H1 (cell line): ENCODE results near the gene PSPH. TPM values are rescaled to one million over a fixed set of nuclear protein-coding genes. Genes with fewer than 3 reads are reported as not detected.
"Not testable (repeated sequence)": the region's sequence is repeated elsewhere in the genome, so short reads cannot be mapped to it uniquely, and the experiment has no call there.

ENCODE experiments used
- CTCF ChIA-PET: fragments of 300-600 bp; sonication (Branson Sonifier 250); formaldehyde crosslinking; loops from one replicate; lab custom pipeline; 2021; ENCODE audit not compliant: partially characterized antibody; lab: Charles Lee
- POLR2A ChIA-PET: fragments of 300-600 bp; sonication (Branson Sonifier 250); formaldehyde crosslinking; loops from one replicate; lab custom pipeline; 2021; ENCODE audit warnings: inconsistent platforms; ENCODE audit not compliant: partially characterized antibody; lab: Charles Lee
- DNase-seq, 2 experiments: peaks; one replicate each; pipeline versions ENCODE4 v3.0.0 to v3.0.0-alpha.2; 2010 to 2022; ENCODE audit warnings: low spot score in 2 of 2, low read depth in 1 of 2, mixed read lengths in 1 of 2
- FAIRE-seq: peaks from 2 replicates; lab custom pipeline; 2011; peaks lifted over from hg19 to GRCh38; lab: Jason Lieb, UNC
- H2AFZ ChIP-seq: 2 replicates; pipeline ENCODE4 v1.8.1; 2012; ENCODE audit warnings: low read length, inconsistent platforms
- H2AK5ac ChIP-seq: 2 replicates; pipeline ENCODE4 v1.6.1; 2013; ENCODE audit warnings: low read depth, low read length
- H2BK120ac ChIP-seq: replicated peaks from 2 replicates; pipeline ENCODE3; 2013; ENCODE audit warnings: low read depth, low read length, inconsistent platforms
- H2BK12ac ChIP-seq: 2 replicates; pipeline ENCODE4 v1.6.1; 2013; ENCODE audit warnings: low read depth, low read length
- H2BK15ac ChIP-seq: 2 replicates; pipeline ENCODE4 v1.6.1; 2013; ENCODE audit warnings: low read length
- H2BK20ac ChIP-seq: 2 replicates; pipeline ENCODE4 v1.6.1; 2013; ENCODE audit warnings: low read length
- H2BK5ac ChIP-seq: 2 replicates; pipeline ENCODE4 v1.6.1; 2013; ENCODE audit warnings: low read depth, low read length
- H3K14ac ChIP-seq: 2 replicates; pipeline ENCODE4 v1.6.1; 2013; ENCODE audit warnings: inconsistent platforms; ENCODE audit not compliant: insufficient read length
- H3K18ac ChIP-seq: 2 replicates; pipeline ENCODE4 v1.6.1; 2013; ENCODE audit warnings: low read length; ENCODE audit errors: extremely low read depth
- H3K23ac ChIP-seq: 2 replicates; pipeline ENCODE4 v1.6.1; 2013; ENCODE audit warnings: inconsistent platforms; ENCODE audit not compliant: insufficient read length
- H3K23me2 ChIP-seq: 2 replicates; pipeline ENCODE4 v1.6.1; 2013; ENCODE audit warnings: low read depth, low read length
- H3K27ac ChIP-seq: 2 replicates; pipeline ENCODE4 v1.6.1; 2011; ENCODE audit warnings: low read depth, low read length, inconsistent platforms
- H3K27me3 ChIP-seq, 4 experiments: replicated peaks in 1 of 4; 1 replicate in 1 of 4; 2 replicates in 3 of 4; pipeline versions ENCODE4 v1.6.1 to v1.8.1; 2011 to 2013; ENCODE audit warnings: low read length in 3 of 4, mild to moderate bottlenecking in 3 of 4, inconsistent platforms in 2 of 4, mixed read lengths in 2 of 4, moderate library complexity in 1 of 4; ENCODE audit not compliant: control insufficient read depth in 3 of 4, insufficient read depth in 3 of 4; ENCODE audit errors: extremely low read depth in 1 of 4
- H3K36me3 ChIP-seq, 4 experiments: 2 replicates each; pipeline versions ENCODE4 v1.6.1 to v1.8.1; 2011 to 2013; ENCODE audit warnings: mild to moderate bottlenecking in 4 of 4, low read length in 3 of 4, moderate library complexity in 2 of 4, control low read depth in 1 of 4, inconsistent platforms in 1 of 4; ENCODE audit not compliant: insufficient read depth in 4 of 4, control insufficient read depth in 2 of 4
- H3K4ac ChIP-seq: replicated peaks from 2 replicates; pipeline ENCODE3; 2013; ENCODE audit warnings: low read length, low read depth, mixed read lengths, inconsistent platforms; ENCODE audit not compliant: insufficient read length
- H3K4me1 ChIP-seq, 4 experiments: replicated peaks in 1 of 4; 1 replicate in 1 of 4; 2 replicates in 3 of 4; pipeline versions ENCODE4 v1.6.1 to v1.8.1; 2011 to 2013; ENCODE audit warnings: low read length in 3 of 4, inconsistent platforms in 2 of 4, mixed read lengths in 1 of 4; ENCODE audit not compliant: insufficient read depth in 4 of 4, control insufficient read depth in 3 of 4
- H3K4me2 ChIP-seq, 2 experiments: 2 replicates each; pipeline versions ENCODE4 v1.6.1 to v1.8.1; 2011 to 2013; ENCODE audit warnings: low read depth in 2 of 2, low read length in 2 of 2, control low read depth in 1 of 2, inconsistent platforms in 1 of 2, mild to moderate bottlenecking in 1 of 2; ENCODE audit not compliant: insufficient read depth in 1 of 2
- H3K4me3 ChIP-seq, 4 experiments: fragments of 200-600, 300-600 bp in 1 of 4; sonication (generic), shearing (Covaris generic), sonication (Bioruptor Twin) in 1 of 4; 2 replicates each; pipeline versions ENCODE4 v1.5.1 to v1.8.1; 2011 to 2016; ENCODE audit warnings: low read length in 4 of 4, low read depth in 3 of 4, control low read depth in 2 of 4, inconsistent platforms in 2 of 4, mild to moderate bottlenecking in 2 of 4, mixed read lengths in 1 of 4, moderate library complexity in 1 of 4; ENCODE audit not compliant: insufficient read depth in 2 of 4; ENCODE audit errors: extremely low read depth in 1 of 4
- H3K56ac ChIP-seq: replicated peaks from 2 replicates; pipeline ENCODE3; 2013; ENCODE audit warnings: low read depth, mild to moderate bottlenecking, mixed read lengths, low read length, inconsistent platforms; ENCODE audit not compliant: insufficient read length
- H3K79me1 ChIP-seq: 2 replicates; pipeline ENCODE4 v1.6.1; 2013; ENCODE audit warnings: low read depth, low read length, control low read depth
- H3K79me2 ChIP-seq, 2 experiments: 2 replicates each; pipeline versions ENCODE4 v1.6.1 to v1.8.1; 2012 to 2013; ENCODE audit warnings: low read length in 2 of 2, mild to moderate bottlenecking in 2 of 2, inconsistent platforms in 1 of 2; ENCODE audit not compliant: insufficient read depth in 2 of 2, control insufficient read depth in 1 of 2
- H3K9ac ChIP-seq, 4 experiments: replicated peaks in 1 of 4; 1 replicate in 1 of 4; 2 replicates in 3 of 4; pipeline versions ENCODE4 v1.6.1 to v1.8.1; 2011 to 2013; ENCODE audit warnings: low read depth in 3 of 4, low read length in 3 of 4, control low read depth in 2 of 4, mild to moderate bottlenecking in 2 of 4, moderate library complexity in 2 of 4, inconsistent platforms in 1 of 4; ENCODE audit errors: extremely low read depth in 1 of 4
- H3K9me3 ChIP-seq, 2 experiments: 2 replicates each; pipeline versions ENCODE4 v1.6.1 to v1.8.1; 2012 to 2013; ENCODE audit warnings: mild to moderate bottlenecking in 2 of 2, moderate library complexity in 2 of 2, control low read depth in 1 of 2, inconsistent platforms in 1 of 2, low read depth in 1 of 2, low read length in 1 of 2, mixed read lengths in 1 of 2; ENCODE audit not compliant: insufficient read depth in 2 of 2
- H4K20me1 ChIP-seq, 2 experiments: replicated peaks in 1 of 2; 2 replicates each; pipeline versions ENCODE3 to v1.8.1; 2011 to 2013; ENCODE audit warnings: inconsistent platforms in 2 of 2, low read length in 2 of 2, mild to moderate bottlenecking in 1 of 2; ENCODE audit not compliant: insufficient read depth in 2 of 2, control insufficient read depth in 1 of 2
- H4K5ac ChIP-seq: 2 replicates; pipeline ENCODE4 v1.6.1; 2013; ENCODE audit warnings: low read length, low read depth, mixed read lengths, inconsistent platforms; ENCODE audit not compliant: insufficient read length
- H4K8ac ChIP-seq: 2 replicates; pipeline ENCODE4 v1.8.0; 2013; ENCODE audit warnings: mild to moderate bottlenecking, moderate library complexity, low read length, inconsistent platforms; ENCODE audit not compliant: insufficient read depth; ENCODE audit errors: extremely low read depth
- H4K91ac ChIP-seq: replicated peaks from 2 replicates; pipeline ENCODE3; 2013; ENCODE audit warnings: low read length, mixed read lengths, inconsistent platforms; ENCODE audit not compliant: insufficient read length
- WGBS, 2 experiments: shearing (Covaris generic) in 1 of 2; methylation state at CpG; one replicate each; pipeline versions ENCODE4 v1.1.6 to v1.1.7; 2013 to 2015; ENCODE audit warnings: low lambda C conversion rate in 2 of 2, mixed read lengths in 2 of 2, inconsistent platforms in 1 of 2, low coverage in 1 of 2, missing lambda C conversion rate in 1 of 2; ENCODE audit not compliant: insufficient replicate concordance in 2 of 2, insufficient coverage in 1 of 2, insufficient read length in 1 of 2; ENCODE audit errors: extremely low coverage in 1 of 2, missing lambda C conversion rate in 1 of 2; 5-methylcytosine and 5-hydroxymethylcytosine counted together
- polyA plus RNA-seq, 7 experiments: library from polyadenylated mRNA; depleted of rRNA in 3 of 7; stranded (reverse) in 5 of 7; unstranded in 2 of 7; fragments of >200 nt in 5 of 7; fragments of 200-250 nt in 2 of 7; gene quantifications; 1 replicate in 5 of 7; 2 replicates in 1 of 7; 4 replicates in 1 of 7; pipeline versions ENCODE4 v1.2.1 to v1.2.3, GENCODE V29; 2011 to 2013; ENCODE audit warnings: missing spikeins in 2 of 7, mixed read lengths in 2 of 7
- total RNA-seq: library from RNA; stranded (reverse); fragmentation: NEBNext Ultra II Directional; extraction: Animal tissue kit (Norgen Biotek cat#: 25700); gene quantifications from 2 replicates; pipeline ENCODE4 v1.2.1, GENCODE V29; 2021

Gene PSPH
- total and polyA plus RNA-seq, 2 of the 8 experiments (the other 6 are each of a cell fraction or from before 2014, with no cell fraction given) = 31.0 to 64.8 TPM

DNA sequence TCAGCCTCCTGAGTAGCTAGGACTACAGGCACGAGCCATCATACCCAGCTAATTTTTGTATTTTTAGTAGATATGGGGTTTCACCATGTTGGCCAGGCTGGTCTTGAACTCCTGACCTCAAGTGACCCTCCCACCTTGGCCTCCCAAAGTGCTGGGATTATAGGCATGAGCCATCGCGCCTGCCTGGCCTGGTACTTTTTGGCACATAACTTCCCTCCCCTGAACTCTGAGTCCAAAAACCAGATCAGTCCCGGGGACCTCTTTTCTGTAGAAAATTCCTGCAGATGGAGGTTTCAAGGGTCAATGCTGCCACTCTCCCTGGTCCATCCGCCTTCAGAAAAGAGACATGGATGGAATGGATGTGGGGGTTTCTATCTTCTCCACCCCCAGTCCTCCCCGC lies 41.1 kb upstream of the PSPH start:
- not testable (repeated sequence) for H3K4me2 ChIP-seq, H3K23ac ChIP-seq, H2AFZ ChIP-seq, H3K14ac ChIP-seq, H4K20me1 ChIP-seq, H2BK120ac ChIP-seq, H3K36me3 ChIP-seq, H2BK20ac ChIP-seq, H3K79me1 ChIP-seq, H3K27ac ChIP-seq, H3K9ac ChIP-seq, H3K23me2 ChIP-seq, H3K27me3 ChIP-seq, H2BK5ac ChIP-seq, FAIRE-seq, H4K91ac ChIP-seq, H3K4me3 ChIP-seq, DNase-seq, H4K8ac ChIP-seq, H2AK5ac ChIP-seq, H3K4me1 ChIP-seq, H4K5ac ChIP-seq, H3K4ac ChIP-seq, H2BK12ac ChIP-seq, H2BK15ac ChIP-seq, H3K79me2 ChIP-seq, H3K56ac ChIP-seq, H3K18ac ChIP-seq, H3K9me3 ChIP-seq
- WGBS, 2 experiments = 83% methylated on average over 6 of the region's 6 CpGs; no CpG with 5 or more reads in 1 of the 2 experiments
- ChIA-PET POLR2A (interaction anchor here (1.0 to 3.3 kb wide), 7 partner anchors 7 to 125 kb away, joined by 3 to 18 read pairs (median 4); partner anchors contain the start of genes CCT6A and PSPH), CTCF (interaction anchor here (1.0 to 3.8 kb wide), 6 partner anchors 9 to 118 kb away, joined by 3 to 23 read pairs (median 4); no protein-coding TSS in a partner anchor)
